ENCODE measurements around the gene NRSN1.
"Not testable (repeated sequence)": the region's sequence is repeated elsewhere in the genome, so short reads cannot be mapped to it uniquely, and the experiment has no call there.

NRSN1 gene

DNA sequence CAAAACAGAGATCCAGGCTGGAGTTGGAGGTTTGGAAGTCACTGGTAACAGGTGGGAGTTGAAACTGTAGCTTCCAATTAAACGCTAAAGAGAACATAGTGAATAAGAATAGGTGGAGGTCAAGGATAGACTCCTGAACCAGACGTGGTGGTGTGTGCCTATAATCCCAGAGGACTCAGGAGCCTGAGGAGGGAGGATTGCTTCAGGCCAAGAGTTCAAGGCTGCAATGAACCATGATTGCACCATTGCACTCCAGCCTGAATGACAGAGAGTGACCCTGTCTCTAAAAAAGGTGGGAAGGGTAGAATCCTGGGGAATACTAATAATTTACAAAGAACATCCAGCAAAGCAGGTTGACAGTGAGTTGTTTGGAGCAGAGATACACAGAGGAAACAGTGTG lies 13.6 kb downstream of the NRSN1 start:
- DNase-seq = no peak
- intact Hi-C loops (cut with DNase I) = no loop called here

DNA sequence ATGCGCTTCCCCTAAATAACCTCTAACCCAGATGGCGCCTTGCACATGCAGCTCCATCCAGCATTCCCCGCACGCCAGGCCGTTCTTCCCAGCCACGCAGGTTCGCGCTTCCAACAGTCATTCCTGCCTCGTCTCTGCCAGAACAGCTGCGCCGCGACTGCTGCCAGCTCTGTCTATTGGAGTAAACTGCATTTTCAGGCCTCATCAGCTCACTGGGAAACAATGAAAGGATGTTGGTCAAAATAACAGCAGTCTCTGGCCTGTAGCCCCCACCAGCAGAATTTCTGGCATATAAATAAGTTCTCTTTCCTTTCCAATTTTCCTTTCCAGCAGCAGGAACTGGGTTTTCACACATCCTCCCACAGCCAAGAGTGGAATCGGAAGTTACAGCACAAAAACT lies 14.6 kb downstream of the NRSN1 start:
- peak; percentile 34 to 96 (median 76) for DNase-seq
- intact Hi-C loops (cut with DNase I) = no loop called here

DNA sequence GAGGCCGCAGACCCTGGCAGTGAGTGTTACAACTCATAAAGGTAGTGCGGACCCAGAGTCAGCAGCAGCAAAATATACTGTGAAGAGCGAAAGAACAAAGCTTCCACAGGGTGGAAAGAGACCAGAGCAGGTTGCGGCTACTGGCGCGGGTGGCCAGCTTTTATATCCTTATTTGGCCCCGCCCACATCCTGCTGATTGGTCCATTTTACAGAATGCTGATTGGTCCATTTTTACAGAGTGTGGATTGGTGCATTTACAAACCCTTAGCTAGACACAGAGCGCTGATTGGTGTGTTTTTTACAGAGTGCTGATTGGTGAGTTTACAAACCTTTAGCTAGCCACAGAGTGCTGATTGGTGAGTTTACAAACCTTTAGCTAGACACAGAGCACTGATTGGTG lies 16.7 kb downstream of the NRSN1 start:
- DNase-seq; intact Hi-C loops (cut with DNase I): not testable (repeated sequence)

DNA sequence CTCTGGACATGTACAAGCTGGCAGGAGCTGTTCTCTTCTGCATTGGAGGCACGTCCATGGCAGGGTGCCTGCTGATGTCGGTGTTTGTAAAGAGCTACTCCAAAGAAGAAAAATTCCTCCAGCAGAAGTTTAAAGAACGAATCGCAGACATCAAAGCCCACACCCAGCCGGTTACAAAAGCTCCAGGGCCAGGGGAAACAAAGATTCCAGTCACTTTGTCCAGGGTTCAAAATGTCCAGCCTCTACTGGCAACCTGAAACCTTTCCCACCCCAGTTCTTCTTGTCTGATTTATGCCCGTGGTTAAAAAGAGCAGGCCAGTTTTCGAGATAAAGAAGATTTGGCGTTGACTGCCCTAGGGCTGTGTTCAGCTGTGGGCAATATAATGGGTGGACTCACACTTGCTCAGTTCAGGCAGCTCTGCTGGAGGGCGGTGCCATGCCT lies 19.7 kb downstream of the NRSN1 start:
- DNase-seq = peak in 2 of 10 donors; percentile 37 to 72
- intact Hi-C loops (cut with DNase I) = no loop called here

- DNase-seq = no peak
Observed at GRCh38 chr6:24146871-24147270, 20.9 kb downstream of the NRSN1 start.

GRCh38 chr6:24147511-24148153 lies 21.6 kb downstream of the NRSN1 start:
- DNase-seq = no peak
- intact Hi-C loops (cut with DNase I) = no loop called here

More at GRCh38 chr6:24146871-24147270, 20.9 kb downstream of the NRSN1 start:
- intact Hi-C loops (cut with DNase I) = no loop called here

GRCh38 chr6:24148154-24148570 lies 22.1 kb downstream of the NRSN1 start:
- intact Hi-C loops (cut with DNase I) = no loop called here
- DNase-seq = no peak

GRCh38 chr6:24148684-24149083 lies 22.7 kb downstream of the NRSN1 start:
- no peak for DNase-seq
- intact Hi-C loops (cut with DNase I) = no loop called here

DNA sequence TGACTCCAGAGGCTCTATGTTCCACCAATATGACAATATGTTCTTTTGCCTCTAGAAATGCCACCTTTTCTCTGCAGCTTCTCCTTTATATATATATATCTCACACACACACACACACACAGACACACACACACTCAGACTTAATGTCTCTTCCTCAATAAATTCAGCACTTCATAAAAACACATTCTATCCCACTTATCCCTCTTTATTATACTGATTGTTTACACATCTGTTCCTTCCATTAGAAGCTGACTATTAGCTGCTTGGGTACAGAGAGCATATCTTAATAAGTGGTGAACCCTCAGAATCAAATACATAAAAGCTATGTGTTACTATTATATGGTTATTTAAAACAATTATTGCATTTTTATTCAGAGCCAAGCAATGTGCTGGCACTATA lies 23.3 kb downstream of the NRSN1 start:
- intact Hi-C loops (cut with DNase I) = no loop called here

GRCh38 chr6:24149836-24150235 lies 23.8 kb downstream of the NRSN1 start:
- no peak for DNase-seq
- intact Hi-C loops (cut with DNase I) = no loop called here

More for the DNA sequence above, 23.3 kb downstream of the NRSN1 start:
- DNase-seq = no peak

- DNase-seq = no peak
- intact Hi-C loops (cut with DNase I) = no loop called here
Observed at GRCh38 chr6:24152014-24152413, 26.0 kb downstream of the NRSN1 start.

- DNase-seq = no peak
- intact Hi-C loops (cut with DNase I) = no loop called here
Observed at GRCh38 chr6:24154121-24154520, 28.1 kb downstream of the NRSN1 start.

- no peak for DNase-seq
- intact Hi-C loops (cut with DNase I) = no loop called here
Observed at GRCh38 chr6:24157886-24158285, 31.9 kb downstream of the NRSN1 start.

- no peak for DNase-seq
- intact Hi-C loops (cut with DNase I) = no loop called here
Observed at GRCh38 chr6:24183584-24183983, 57.6 kb downstream of the NRSN1 start.

DNA sequence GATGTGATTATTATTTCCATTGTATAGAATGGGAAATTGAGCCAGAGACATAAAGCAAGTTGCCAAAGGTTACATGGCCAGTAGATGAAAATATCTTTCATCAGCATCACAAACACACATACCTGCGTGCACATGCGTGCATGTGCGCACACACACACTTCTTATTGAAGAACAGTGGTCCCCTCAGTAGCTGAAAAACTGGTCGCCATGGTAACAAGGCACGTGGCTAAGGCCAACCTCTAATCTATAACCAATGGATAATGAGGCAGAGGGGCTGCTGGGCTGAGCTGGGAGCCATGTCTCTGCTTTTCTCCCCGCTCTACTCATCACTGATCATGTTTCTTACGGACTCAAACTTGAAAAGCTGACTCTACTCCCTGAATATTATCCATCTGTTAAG lies 60.3 kb downstream of the NRSN1 start:
- DNase-seq = no peak
- intact Hi-C loops (cut with DNase I) = no loop called here

DNA sequence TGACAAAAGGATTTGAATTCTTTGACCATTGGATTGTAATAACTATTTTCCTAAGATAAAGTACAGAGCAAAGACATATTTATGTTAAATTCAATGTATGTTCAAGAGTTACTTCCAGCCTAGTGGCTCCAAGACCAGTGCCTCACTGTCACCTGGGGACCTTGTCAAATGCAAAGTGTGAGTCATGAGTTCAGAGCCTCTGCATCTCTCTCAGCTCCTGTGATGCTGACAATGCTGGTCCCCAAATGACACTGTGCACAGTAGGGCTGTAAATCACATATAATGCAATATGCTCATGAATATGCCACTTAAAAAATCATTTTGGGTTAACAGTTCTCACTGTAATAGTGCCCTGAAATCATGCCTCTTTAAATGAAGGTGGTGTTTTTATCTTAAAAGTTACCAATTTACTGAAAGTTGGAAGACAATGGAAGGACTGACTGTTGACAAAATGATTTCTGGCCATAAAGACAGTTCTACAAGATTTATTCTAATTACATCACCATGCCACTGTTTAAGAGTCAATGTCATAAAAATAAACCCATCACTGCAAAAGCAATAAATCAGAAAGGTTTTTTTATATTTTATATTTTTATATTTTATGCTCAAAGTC lies 62.1 kb downstream of the NRSN1 start:
- no peak for DNase-seq
- intact Hi-C loops (cut with DNase I) = no loop called here

- intact Hi-C loops (cut with DNase I) = no loop called here
- no peak for DNase-seq
Observed at GRCh38 chr6:24188578-24189080, 62.6 kb downstream of the NRSN1 start.

DNA sequence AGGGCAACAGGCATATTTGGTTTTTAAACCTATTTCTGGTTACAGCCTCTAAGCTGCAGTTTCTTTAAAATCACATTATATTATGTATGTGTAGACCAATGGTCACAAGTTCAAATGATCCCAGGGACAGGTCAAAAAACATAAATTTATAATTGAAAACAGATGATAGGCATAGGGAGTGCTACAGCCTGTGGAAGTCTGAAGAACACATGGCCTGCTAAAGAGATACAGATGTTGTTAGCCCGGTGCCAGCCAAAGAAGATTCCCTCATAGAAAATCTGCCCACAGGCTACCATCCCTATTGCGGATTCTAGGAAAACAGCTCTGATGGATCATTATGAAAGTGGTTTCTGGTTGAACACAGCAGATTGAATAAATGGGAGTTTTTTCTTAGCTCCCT lies 65.3 kb downstream of the NRSN1 start:
- intact Hi-C loops (cut with DNase I) = no loop called here
- DNase-seq = no peak

- intact Hi-C loops (cut with DNase I) = no loop called here
- no peak for DNase-seq
Observed at GRCh38 chr6:24193364-24193763, 67.3 kb downstream of the NRSN1 start.

- intact Hi-C loops (cut with DNase I) = no loop called here
- no peak for DNase-seq
Observed at GRCh38 chr6:24194978-24195700, 69.1 kb downstream of the NRSN1 start.

GRCh38 chr6:24195836-24196597 lies 70.0 kb downstream of the NRSN1 start:
- no peak for DNase-seq
- intact Hi-C loops (cut with DNase I) = no loop called here
